ACC112 (cell line): ENCODE measurements around the gene HDAC3.

ENCODE experiments used
- H2AFZ ChIP-seq: fragments of 200-600 bp; sonication (generic); one replicate; pipeline ENCODE4 v1.6.0; 2017; ENCODE audit warnings: antibody characterized with exemption, low read length; ENCODE audit not compliant: unreplicated experiment
- H3K27ac ChIP-seq: fragments of 200-600 bp; sonication (generic); 2 replicates; pipeline ENCODE4 v1.5.1; 2014; ENCODE audit warnings: low read depth, mild to moderate bottlenecking, antibody characterized with exemption, low read length, moderate library complexity
- H3K27me3 ChIP-seq: fragments of 200-600 bp; sonication (generic); 2 replicates; pipeline ENCODE4 v1.6.1; 2014; ENCODE audit warnings: mild to moderate bottlenecking, antibody characterized with exemption, low read length, moderate library complexity, mixed read lengths; ENCODE audit not compliant: insufficient read depth
- H3K36me3 ChIP-seq: fragments of 200-600 bp; sonication (generic); 2 replicates; pipeline ENCODE4 v1.6.1; 2016; ENCODE audit warnings: mild to moderate bottlenecking, antibody characterized with exemption, low read length, moderate library complexity, mixed read lengths; ENCODE audit not compliant: insufficient read depth
- H3K4me1 ChIP-seq: fragments of 200-600 bp; sonication (generic); one replicate; pipeline ENCODE4 v1.6.1; 2016; ENCODE audit warnings: low read length, mixed read lengths; ENCODE audit not compliant: insufficient read depth, unreplicated experiment, control insufficient read depth
- H3K4me3 ChIP-seq: fragments of 200-600 bp; sonication (generic); 2 replicates; pipeline ENCODE4 v1.5.1; 2014; ENCODE audit warnings: mild to moderate bottlenecking, low read depth, low read length
- H3K79me2 ChIP-seq: fragments of 200-600 bp; sonication (generic); one replicate; pipeline ENCODE4 v1.6.0; 2016; ENCODE audit warnings: low read length; ENCODE audit not compliant: control insufficient read depth, unreplicated experiment, insufficient read depth

HDAC3 gene

DNA sequence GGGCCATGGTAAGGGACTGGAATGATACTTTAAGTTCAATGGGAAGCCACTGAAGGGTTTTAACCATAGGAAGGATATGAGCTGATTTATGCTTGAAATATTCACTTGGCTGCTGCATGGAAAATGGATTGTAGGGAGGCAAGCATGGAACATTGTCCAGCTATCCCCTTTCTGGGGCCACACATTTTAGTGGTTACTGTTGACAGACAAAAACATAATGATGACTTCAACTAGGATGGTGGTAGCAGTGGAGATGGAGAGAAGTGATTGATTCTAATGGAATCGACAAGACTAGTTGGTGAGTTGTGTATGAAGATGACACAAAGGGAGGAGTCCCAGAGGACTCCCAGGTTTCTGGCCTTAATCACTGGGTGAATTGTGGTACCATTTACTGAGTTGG is 20.8 kb upstream of the HDAC3 start:
- Histone ChIP-seq H3K27me3 (no peaks in the 10 kb centered on the region), H3K36me3 (peaks cover 21% of the 10 kb centered on the region), H3K4me3 (peak overlapping the region; percentile 20; the same call in 1 of the 2 replicates), H3K27ac (peak overlapping the region; percentile 82), H3K4me1 (peaks cover 24% of the 10 kb centered on the region), H3K79me2 (no peaks in the 10 kb centered on the region), H2AFZ (no peak overlapping the region)

GRCh38 chr5:141656396-141656795 is 19.7 kb upstream of the HDAC3 start:
- Histone ChIP-seq H3K4me1 (peaks cover 28% of the 10 kb centered on the region), H3K4me3 (no peak overlapping the region), H3K27me3 (no peaks in the 10 kb centered on the region), H3K36me3 (peaks cover 21% of the 10 kb centered on the region), H2AFZ (no peak overlapping the region), H3K27ac (no peak overlapping the region), H3K79me2 (no peaks in the 10 kb centered on the region)

GRCh38 chr5:141655020-141655419 is 18.4 kb upstream of the HDAC3 start:
- Histone ChIP-seq H3K4me1 (peaks cover 35% of the 10 kb centered on the region), H2AFZ (no peak overlapping the region), H3K79me2 (no peaks in the 10 kb centered on the region)

DNA sequence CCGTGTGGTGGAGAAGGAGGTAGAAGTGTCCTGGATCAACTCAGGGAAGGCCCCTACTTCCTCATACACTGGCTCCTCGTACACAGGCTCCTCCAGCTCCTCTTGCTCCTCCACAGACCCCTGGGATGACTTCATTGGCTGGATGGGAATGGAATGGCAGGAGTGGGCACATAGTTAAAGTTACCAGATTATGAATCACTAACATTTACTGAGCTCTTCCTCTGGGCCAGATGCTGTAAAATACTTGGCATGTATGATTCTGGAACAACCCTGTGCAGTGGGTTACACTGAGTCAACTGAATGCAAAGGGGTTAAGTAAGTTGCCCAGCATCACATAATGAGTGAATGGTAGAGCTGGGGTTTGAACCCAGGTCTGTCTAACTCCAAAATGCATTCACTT is 17.6 kb upstream of the HDAC3 start:
- Histone ChIP-seq H3K79me2 (no peaks in the 10 kb centered on the region), H3K4me3 (no peak overlapping the region), H3K4me1 (peaks cover 35% of the 10 kb centered on the region), H3K36me3 (peaks cover 20% of the 10 kb centered on the region), H3K27me3 (no peaks in the 10 kb centered on the region), H3K27ac (peak overlapping the region; percentile 34), H2AFZ (no peak overlapping the region)

More at GRCh38 chr5:141655020-141655419, 18.4 kb upstream of the HDAC3 start:
- Histone ChIP-seq H3K27me3 (no peaks in the 10 kb centered on the region), H3K27ac (no peak overlapping the region), H3K36me3 (peaks cover 21% of the 10 kb centered on the region), H3K4me3 (no peak overlapping the region)

GRCh38 chr5:141651728-141652105 is 15.1 kb upstream of the HDAC3 start:
- H3K27me3 ChIP-seq = no peaks in the 10 kb centered on the region
- H2AFZ ChIP-seq = peak overlapping the region; percentile 86
- peaks cover 18% of the 10 kb centered on the region for H3K4me1 ChIP-seq
- H3K36me3 ChIP-seq = peaks cover 5% of the 10 kb centered on the region; the same call in 1 of the 2 replicates
- no peak overlapping the region for H3K27ac ChIP-seq
- peak overlapping the region; percentile 89 for H3K4me3 ChIP-seq
- no peaks in the 10 kb centered on the region for H3K79me2 ChIP-seq

DNA sequence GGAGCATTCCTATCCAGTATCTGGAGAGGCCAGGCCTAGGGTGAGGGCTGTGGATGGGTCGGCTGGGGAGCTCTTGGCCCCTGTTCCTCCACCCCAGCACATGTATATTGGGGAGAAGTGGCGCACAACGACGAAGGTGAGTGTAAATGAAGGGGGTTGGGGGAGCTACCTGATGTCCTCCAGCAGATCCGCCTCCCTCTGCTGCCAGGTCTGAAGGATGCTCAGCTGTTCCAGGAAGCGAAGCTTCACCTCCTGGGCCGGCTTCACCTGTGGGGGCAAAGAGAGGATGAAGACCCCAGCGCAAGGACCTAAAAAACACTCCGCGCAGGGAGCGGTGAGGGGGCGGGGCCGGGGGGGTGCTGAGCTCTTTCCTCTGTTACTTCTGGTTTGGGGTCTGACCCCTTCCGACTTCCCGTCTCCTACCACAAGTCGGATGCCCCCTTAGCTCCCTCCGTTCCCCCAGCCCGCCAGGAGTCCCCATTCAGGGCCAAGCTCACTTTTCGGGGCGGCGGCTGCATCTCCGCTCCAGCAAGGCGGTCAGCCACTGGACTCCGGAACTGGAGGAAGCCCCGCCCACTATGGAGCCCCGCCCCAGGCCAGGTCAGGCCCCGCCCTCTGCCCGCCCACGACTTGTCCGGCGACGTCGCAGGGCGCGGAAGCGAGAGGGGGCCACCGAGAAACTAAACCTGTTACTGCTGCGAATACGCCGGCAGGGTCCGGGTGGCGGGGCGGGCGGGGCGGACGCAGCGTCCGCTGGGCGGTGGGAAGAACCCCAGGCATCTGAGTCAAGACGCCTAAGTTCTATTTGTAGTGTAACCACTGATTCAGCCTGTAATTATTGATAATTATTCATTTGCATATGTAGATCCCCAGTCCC is 14.4 kb upstream of the HDAC3 start, which contains the start of gene FCHSD1:
Gene FCHSD1, minus strand, starts transcription at position 568 of the 877 bp plus-strand sequence. Its CDS starts 50 bp downstream, at position 518.
- peaks cover 18% of the 10 kb centered on the region for H3K4me1 ChIP-seq
- no peaks in the 10 kb centered on the region for H3K27me3 ChIP-seq
- peak within 1 kb of the TSS; percentile 86 for H2AFZ ChIP-seq
- H3K4me3 ChIP-seq = peak within 1 kb of the TSS; percentile 89
- peaks cover 4% of the 10 kb centered on the region; the same call in 1 of the 2 replicates for H3K36me3 ChIP-seq
- no peaks in the 10 kb centered on the region for H3K79me2 ChIP-seq
- no peak within 1 kb of the TSS for H3K27ac ChIP-seq

DNA sequence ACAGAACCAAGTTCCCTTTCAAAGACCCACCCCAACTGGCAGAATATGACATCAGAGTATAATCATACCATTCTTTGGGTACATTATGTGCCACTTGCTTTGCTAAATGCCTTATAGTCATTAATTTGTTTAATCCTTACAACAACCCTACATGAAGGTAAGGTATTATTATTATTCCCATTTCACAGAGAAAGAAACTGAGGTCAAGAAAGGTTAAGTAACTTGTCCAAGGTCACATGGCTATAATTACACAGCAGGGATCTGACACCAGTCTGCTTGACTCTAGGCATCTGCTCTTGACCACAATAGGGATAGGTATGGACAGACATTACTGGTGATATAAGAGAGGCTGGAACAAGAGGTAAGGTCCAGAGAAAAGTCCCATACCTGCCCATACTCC is 13.3 kb upstream of the HDAC3 start:
- no peaks in the 10 kb centered on the region for H3K79me2 ChIP-seq
- no peak overlapping the region for H2AFZ ChIP-seq
- H3K27ac ChIP-seq = no peak overlapping the region
- H3K27me3 ChIP-seq = no peaks in the 10 kb centered on the region
- no peak overlapping the region; the same call in 1 of the 2 replicates for H3K4me3 ChIP-seq
- peaks cover 4% of the 10 kb centered on the region; the same call in 1 of the 2 replicates for H3K36me3 ChIP-seq
- peaks cover 18% of the 10 kb centered on the region for H3K4me1 ChIP-seq

- Histone ChIP-seq H3K36me3 (peaks cover 4% of the 10 kb centered on the region; the same call in 1 of the 2 replicates), H3K27me3 (no peaks in the 10 kb centered on the region), H3K27ac (no peak overlapping the region), H2AFZ (no peak overlapping the region), H3K4me1 (peaks cover 14% of the 10 kb centered on the region), H3K79me2 (no peaks in the 10 kb centered on the region), H3K4me3 (no peak overlapping the region)
These were observed 12.5 kb upstream of the HDAC3 start for GRCh38 chr5:141649056-141649688.

DNA sequence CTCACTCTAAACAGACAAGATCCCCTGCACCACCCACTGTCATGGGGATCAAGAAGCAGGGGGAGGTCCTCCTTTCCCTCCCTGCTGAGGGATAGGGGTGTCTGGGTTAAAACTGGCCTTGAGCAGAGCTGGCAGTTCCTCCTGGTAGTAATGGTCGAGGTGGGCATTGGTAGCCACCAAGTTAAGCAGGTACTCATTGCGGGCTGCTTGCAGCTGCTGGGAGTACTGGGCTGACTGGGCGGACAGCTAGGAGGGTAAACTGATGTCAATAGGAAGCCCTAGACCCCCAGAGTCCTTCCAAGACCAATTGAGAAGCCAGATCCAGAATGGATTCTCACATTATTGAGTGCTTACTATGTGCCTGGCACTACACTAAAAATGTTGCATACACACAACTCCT is 11.2 kb upstream of the HDAC3 start:
- H3K36me3 ChIP-seq = no peaks in the 10 kb centered on the region
- no peak overlapping the region for H3K27ac ChIP-seq
- peaks cover 12% of the 10 kb centered on the region for H3K4me1 ChIP-seq
- H2AFZ ChIP-seq = no peak overlapping the region
- no peak overlapping the region for H3K4me3 ChIP-seq
- no peaks in the 10 kb centered on the region for H3K27me3 ChIP-seq
- H3K79me2 ChIP-seq = no peaks in the 10 kb centered on the region

- no peak overlapping the region for H3K27ac ChIP-seq
- no peaks in the 10 kb centered on the region for H3K27me3 ChIP-seq
- no peak overlapping the region for H3K4me3 ChIP-seq
- H3K36me3 ChIP-seq = no peaks in the 10 kb centered on the region
- no peak overlapping the region for H2AFZ ChIP-seq
- H3K79me2 ChIP-seq = no peaks in the 10 kb centered on the region
- H3K4me1 ChIP-seq = peaks cover 12% of the 10 kb centered on the region
These were observed 10.6 kb upstream of the HDAC3 start for GRCh38 chr5:141647242-141647641.
